EH (cell line): Measurements from ENCODE around the gene LOXL3.

Source experiments
- DNase-seq: peaks from one replicate; pipeline ENCODE4 v3.0.0-alpha.2; 2015; ENCODE audit warnings: low read depth

LOXL3 gene

DNA sequence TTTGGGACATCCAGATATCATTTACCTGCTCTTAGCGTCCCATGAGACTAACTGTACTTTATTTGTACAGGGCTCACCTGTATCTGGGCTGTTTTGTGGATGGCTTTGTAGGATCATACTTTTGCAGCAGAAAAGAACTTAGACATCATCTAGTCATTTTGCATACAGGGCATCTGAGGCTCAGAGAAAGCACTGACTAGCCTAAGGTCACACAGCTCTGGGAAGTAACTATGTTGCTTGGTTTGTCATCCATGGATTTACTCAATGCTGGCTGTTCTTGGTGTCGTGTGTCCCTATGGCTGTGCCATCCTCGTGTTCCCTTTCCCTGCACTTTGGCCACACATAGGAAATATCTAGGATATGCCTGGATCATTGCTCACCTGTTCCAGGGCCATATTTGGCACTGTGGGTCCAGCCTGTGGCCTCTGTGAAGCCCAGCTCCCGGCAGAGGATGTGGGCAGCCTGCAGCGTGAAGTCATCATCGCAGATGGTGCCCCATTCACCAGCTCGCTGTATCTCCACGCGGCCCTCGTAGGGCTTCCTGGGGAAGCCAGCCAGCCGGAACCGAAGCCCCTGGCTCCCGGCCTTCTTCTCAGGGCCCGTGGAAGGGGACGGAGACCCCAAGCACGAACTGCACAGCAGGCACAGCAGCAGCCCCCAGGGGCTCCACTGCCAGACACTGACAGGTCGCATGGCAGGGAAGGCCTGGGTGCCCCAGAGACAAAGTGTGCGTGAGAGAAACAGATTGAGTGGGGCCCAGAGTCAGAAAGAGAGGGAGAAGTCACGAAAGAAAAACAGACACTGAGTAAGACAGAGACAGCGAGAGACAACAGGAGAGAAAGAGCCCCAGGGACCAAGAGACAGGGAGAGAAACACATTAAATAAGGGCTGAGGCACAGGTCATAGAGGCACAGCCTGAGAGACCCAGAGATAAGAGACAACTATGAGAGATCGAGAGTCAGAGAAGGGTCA, 1.5 kb downstream of the LOXL3 start:
- DNase-seq, result peak; percentile 51

DNA sequence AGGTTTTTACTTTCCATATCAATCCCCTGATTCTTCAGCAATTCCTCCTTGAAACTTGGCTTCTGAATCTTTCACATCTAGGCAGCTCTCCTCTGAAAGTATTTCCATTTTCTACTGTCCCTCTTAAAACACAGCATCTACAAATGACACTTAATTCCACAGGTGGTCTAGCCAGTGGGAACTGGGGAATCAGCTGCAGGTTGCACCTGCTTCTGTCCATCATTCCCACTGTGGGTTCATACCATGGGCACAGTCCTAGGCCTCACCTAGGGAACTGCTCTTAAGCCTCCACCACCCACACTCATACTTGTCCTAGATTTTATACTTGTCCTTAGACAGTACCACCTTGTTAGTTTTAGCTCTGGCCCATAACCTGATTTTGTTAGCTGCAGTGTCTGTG, 2.2 kb downstream of the LOXL3 start:
- DNase-seq, result no peak

DNA sequence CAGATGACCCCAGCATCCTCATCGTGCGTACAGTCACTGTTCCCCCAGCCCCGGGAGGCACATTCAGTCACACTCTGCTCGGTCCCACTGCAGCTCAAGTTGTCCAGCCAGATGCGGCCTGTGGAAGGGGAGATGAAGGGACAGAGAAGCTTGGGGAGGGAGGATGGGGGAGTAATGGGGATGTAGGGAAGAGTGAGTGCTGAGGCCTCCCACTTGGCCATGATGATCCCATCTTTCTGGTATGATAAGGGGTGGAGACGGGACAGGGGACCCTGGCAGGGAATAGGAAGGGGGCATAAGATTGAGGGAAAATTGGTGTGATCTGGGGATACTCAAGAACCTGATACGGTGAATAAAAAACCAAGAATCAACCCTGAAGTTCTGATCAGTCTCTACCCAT, 3.5 kb downstream of the LOXL3 start:
- peak; percentile 52 for DNase-seq

DNA sequence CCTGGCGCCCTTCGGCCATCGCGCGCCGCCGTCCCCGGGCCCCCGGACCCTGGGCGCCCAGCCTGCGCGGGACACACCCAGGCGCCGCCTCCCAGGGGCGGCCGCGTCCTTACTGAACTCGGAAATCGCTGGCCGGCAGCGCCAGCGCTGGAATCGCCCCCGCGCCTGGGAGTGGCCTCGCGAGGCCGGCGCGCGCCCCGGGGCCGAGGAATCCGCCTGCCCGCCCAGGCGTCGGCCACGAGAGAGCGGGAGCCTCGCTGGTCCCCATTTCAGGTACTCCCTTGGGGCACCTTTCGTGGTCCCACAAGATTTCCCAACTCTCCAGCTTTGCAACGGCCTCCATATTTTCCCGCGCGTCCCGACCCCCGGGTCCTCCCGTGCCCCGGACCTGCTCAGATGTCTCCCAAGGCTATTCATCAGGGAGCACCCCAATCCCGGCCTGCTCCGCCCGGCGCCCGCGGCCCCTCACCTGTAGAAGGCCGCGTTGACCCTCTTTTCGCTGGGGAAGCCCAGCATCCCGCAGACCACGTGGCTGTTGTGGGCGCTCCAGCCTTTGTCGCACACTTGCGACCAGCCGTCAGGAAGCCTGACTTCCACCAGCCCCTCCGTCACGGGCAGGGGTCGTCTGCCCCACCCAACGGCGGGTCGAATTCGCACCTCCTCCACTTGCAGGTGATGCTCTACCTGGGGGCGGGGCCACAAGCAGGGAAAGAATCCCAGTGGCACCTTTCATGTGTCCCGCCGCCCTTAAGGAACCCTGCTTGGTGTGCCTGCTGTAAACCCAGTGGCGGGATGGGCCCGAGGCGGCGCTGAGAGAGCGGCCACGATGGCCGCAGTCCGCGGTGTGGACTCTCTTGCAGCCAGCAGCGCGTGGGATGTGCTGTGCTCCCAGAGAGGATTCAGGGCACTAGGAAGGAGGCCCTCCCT, 4.6 kb downstream of the LOXL3 start:
- DNase-seq, result peak; percentile 65

DNA sequence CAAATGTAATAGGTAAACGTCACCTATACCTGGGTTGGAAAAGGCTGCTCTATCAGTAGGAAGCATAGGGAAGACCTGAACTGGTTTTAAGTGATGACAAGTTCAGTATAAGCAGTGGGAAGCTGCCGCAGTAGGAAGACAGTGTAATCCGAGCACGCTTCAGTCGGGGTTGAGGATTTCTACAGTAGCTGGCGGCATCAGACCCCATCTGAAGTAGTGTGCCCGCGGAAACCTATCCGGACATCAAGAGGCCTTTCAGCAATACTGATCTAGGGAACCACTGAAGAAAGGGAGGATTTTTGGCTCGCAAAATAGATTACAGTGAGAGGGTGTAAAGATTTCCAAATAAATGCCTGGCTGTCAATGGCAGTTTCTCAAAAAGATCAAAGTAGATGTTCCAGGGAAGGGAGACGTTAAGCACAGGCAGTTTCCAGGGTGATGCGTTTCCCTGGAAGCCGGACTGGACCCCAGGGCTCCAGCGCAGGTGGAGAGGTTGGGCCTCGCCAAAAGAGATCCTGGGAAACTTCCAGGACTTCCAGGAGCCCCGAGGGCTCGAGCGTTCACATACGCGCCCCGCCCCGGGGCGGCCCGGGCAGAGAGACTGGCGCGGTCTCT, 5.3 kb downstream of the LOXL3 start:
- no peak for DNase-seq

DNA sequence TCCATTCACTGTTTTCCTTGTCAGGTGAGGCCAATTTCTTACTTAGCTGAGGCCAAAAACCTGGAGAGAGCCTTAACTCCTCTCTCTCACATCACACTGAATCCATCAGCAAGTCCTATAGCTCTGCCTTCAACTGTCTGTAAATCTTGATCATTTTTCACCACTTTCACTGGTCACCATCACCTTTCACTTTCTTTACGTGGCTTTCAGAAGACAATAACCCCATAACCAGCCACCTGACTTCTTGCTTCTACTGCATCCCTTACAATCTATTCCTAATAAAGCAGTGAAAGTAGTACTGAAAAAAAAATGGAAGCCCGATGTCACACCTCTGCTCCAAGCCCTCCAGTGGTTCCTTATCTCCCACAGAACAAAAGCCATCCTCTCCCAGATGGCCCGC, 7.7 kb downstream of the LOXL3 start:
- no peak for DNase-seq

DNA sequence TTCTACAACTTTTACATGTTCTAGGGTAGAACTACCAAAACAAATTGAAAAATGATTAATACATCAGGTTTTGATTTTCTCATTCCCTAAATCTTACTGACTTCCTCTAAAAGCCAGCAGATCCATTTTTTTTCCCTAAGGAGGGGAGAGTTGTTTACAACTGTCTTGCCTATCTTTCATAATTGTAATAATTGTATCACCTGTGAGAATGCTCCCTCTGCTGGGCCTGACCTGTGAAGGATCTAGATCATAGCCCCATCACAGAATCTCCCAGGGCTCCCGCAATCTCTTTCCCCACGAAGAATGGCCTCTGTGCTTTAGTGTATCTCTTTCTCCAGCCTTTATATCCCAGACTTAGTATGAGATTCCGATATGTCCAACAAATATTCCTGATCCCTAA, 9.1 kb downstream of the LOXL3 start:
- DNase-seq, result no peak

DNA sequence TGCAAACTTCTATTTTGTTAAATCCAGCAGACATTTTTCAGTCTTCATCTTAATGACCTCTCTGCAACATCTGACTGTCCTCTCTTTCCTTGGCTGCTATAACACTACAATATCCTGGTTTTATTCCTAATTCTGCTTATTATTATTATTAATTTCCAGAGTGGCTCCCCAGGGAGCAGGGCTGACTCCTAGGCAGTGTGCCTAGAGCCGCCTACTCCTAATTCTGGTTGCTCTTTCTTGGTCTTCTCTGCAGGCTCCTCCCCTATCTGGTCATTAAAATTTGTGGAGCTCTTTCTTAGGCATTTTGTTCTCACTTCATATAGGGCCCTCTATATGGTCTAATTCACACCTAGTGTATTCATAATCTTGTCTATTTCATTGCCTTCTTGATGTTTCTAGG, 10.8 kb downstream of the LOXL3 start:
- no peak for DNase-seq

DNA sequence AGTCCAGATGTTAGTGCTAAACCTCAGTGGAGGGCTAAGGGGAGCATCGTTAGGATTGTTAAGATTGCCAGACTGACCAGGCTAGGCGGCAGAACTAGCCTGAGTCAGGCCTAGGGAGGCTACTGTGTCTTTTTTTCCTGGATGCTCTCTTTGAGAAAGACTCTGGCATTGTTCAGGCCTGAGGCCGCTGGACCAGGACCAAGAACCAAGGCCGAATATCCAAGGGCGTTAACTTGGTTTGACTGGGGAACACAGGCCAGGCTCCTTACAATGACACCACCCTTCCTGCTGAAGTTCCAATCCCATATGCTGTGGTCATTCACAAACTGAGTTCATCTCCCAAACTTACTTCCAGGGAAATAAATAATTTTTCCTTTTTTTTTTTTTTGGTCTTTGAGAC, 13.5 kb downstream of the LOXL3 start:
- DNase-seq, result no peak

DNA sequence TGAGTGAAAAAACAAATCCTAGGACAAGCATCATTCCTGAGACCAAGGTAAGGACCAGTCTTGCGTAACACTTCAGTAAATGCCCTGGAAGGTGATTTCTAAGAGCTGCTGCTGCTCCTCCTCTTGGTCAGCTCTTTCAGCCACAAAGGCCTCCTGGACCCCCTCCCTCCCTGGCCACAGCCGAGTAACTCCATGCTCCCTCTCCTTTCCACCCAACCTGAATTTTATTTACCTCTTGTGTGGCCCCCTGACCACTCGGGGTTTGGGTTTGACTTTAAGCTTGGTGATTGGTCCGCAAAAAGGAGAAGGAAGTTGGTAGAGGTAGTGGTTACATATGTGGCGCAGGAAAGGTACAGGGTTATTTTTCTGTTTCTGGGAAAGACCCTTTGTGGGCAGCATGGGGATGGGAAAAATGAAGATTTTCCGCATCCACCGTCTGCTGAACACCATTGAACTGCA, 14.8 kb downstream of the LOXL3 start:
- DNase-seq, result no peak

DNA sequence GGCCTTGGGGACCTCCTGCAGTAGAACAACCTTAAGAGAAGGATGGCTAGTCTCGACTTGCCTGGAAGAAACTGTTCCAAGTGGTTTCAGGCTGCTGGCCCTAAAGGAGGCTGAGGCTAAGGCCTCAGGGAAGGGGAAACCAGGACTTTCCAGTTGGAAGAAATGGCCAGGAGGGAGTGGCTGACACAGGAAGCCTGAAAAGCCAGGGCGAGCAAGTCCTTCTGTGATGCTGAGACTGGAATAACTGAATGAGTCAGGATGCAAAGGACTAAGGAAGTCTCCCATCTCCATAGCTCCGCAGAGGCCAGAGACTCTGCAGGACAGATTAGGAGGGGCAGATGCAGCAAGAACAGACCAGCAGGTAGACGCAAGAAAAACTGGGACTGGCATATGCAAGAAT, 16.6 kb downstream of the LOXL3 start:
- DNase-seq, result peak; percentile 33

DNA sequence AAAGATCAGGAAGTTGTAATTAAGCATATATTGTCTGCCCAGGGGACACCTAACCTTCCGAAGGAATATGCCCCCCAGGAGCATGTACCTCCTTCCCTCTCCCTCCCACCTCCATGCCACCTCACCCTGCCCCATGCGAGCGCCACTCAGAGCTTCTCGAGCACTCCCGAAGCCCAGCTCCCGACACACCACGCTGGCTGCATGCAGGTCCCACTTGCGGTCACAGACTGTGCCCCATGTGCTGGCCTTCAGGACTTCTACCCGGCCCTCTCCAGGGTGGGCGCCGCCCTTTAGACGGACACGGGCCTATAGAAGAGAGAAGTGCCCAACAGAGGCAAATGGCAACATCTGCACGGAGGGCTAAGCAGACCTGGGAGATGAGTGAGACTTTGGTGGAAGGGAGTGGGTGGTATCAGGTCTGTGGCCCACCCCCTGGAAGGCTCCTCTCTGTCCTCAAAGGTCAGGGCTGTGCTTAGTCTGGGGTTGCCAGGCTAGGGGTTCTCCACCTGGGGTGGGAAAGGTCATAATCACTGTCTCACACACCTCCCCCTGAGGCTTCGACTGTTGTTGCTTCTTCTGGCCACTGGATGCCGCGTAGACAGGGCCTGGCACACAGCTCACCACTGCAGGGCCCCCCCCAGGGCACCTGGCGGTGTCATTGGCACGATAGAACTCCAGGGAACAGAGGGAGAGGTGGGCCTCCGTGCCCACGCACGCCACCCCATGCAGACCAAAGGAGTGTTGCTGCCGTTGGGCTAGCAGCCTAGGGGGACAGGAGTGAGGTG, 17.4 kb downstream of the LOXL3 start:
- DNase-seq, result no peak

DNA sequence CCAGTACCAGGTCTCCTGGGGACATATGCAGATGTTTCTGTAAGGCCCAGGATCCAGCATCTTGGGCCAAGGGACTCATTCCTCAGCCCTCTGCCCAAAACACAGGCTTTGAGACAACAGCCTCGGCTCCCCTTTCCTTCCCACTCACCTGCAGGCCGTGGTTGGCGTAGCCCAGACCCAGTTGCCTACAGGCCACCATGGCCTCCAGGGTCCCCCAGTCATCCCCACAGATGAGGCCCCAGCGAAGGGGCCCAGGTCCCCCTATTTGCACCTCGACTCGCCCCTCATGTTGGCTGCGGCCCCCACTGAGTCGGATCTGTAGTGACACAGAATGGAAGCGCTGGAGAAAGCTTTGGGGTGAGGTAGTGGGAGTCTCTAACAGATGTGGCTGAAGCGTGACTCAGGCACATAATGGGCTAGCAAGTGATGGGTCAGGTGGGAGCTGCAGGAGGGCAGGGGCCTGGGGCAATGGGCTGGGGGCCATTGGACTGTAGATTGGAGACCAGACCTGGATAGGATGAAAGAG, 18.2 kb downstream of the LOXL3 start:
- DNase-seq, result no peak

DNA sequence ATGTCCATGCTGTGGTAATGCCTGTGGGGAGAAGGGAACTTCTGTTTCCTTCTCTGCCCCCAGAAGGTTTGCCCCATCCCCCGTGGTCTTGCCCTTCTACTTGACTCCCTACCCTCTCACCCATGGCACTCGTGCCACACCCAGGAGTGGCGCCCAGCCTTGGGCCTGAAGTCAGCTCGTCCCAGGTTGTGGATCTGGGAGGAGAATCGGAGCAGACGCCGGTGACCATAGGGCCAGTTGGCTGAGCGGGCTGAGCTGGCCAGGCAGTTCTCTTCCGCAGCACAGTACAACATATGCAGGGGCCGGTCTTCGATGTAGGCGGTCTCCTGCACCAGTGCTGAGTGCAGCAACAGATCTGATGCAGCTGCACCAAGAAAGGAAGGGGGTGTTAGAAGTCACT, 19.3 kb downstream of the LOXL3 start:
- DNase-seq, result no peak

DNA sequence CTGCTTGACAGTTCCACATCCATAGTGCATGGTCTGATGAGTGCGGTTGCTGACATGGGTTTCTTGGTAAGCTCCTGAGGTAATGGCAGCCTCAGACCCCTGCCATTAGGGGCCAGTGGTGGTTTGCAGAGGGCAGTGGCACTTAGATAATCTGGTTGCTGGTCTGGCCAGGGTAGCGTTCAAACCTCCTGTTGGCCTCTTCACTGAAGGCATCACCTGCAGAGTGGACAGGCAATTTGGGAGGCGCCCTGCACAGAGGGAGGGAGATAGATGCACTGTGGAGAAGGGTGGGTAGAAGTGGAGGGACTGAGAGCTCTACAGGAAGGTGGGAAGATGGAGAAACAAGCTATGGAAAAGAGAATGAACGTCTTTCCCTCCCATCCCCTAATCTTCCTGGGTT, 20.3 kb downstream of the LOXL3 start:
- DNase-seq, result no peak

DNA sequence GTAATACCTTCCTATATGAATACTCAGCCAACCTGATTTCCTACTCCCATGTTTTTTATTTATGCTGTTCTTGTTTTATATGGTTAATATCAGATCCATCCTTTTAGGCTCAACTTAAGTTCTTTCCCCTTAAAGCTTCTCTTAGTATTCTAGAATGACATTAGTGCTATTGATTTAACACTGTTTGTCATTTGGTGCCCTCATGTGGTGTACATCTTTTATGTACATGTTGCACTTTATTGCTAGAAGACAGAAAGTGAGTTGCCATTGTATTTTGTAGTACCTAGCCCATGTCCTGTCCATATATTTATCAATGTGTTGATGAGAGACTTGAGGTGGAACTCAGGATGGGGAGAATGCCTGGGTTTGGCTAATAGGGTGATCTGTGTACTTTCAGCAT, 21.5 kb downstream of the LOXL3 start:
- DNase-seq, result peak; percentile 66

DNA sequence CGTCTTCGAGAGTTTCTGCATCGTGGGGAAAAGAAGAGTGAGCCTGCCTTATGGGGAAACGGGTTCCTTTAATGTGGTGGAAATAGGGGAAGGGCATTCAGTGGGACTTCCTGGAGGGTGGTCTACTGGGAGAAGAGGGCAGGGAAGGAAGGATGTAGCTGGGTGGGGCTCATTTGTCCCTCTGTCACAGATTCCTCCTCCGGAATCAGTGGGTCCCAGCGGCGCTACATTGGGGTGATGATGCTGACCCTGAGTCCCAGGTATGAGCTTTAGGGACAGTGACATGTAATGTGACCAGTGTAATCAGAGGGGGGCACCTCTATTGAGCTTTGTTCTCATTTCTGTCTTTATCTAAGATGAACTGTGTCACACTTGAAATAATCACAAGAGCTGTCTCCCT, 22.1 kb downstream of the LOXL3 start:
- DNase-seq, result no peak

DNA sequence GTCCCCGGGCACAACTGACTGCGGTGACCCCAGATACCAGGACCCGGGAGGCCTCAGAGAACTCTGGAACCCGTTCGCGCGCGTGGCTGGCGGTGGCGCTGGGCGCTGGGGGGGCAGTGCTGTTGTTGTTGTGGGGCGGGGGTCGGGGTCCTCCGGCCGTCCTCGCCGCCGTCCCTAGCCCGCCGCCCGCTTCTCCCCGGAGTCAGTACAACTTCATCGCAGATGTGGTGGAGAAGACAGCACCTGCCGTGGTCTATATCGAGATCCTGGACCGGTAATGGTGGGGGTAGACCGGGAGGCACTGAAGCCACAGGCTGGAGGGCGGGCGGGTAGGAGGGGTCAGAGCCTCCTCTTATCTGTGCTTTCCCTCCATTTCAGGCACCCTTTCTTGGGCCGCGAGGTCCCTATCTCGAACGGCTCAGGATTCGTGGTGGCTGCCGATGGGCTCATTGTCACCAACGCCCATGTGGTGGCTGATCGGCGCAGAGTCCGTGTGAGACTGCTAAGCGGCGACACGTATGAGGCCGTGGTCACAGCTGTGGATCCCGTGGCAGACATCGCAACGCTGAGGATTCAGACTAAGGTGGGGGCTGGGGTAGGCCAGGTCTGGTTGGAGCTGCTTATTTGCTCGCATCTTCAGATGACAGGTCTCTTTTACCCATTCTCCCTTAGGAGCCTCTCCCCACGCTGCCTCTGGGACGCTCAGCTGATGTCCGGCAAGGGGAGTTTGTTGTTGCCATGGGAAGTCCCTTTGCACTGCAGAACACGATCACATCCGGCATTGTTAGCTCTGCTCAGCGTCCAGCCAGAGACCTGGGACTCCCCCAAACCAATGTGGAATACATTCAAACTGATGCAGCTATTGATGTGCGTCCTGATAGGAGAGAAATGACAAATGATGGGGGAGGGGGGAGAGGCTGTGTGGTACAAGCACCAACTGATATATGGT, 23.2 kb downstream of the LOXL3 start:
- peak; percentile 71 for DNase-seq

DNA sequence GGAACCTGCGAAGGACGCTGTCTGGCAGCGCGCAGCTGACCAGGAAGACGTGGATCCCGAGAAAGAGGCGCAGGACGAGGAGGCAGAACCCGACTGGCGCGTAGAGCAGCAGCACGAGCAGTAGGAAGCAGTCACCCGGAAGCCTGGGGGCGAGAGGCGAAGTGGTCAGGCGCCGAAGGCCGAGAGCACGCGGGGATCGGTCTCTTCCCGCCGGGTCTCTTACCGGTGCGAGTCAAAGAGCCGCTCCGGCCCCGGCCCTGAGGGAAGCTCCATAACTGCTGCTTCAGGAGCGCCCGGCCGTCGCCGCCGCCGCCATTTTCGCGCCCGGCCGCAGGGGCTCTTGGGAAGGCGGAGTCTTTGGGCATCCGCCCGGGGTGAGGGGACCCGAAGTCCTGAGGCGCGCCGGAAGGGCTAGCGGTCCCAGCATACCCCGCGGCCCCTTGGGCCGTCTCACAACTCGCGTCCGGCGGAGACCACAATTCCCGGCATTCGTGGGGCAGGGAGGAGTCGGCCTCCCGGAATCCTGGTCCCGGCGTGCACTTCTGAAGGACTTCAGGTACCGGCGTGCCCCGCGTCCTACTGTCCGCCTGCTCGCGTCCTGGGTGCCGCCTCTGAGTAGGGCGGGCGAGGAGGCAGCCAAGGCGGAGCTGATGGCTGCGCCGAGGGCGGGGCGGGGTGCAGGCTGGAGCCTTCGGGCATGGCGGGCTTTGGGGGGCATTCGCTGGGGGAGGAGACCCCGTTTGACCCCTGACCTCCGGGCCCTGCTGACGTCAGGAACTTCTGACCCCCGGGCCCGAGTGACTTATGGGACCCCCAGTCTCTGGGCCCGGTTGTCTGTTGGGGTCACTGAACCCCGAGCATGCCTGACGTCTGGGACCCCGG, 24.1 kb downstream of the LOXL3 start, which contains the start of the genes AUP1 and HTRA2:
AUP1 (minus strand) TSS at position 350 of the 882 bp plus-strand sequence; CDS start at position 273, 77 bp downstream.
HTRA2 (plus strand) TSS at position 577 of the 882 bp plus-strand sequence; CDS start at position 651, 74 bp downstream.
- DNase-seq, result peak; percentile 99
